Esophagus (tissue), 2 donors: ENCODE measurements around the gene OR1F1. TPM values are rescaled to one million over a fixed set of nuclear protein-coding genes. Genes with fewer than 3 reads are reported as not detected.
"Not testable (repeated sequence)": the region's sequence is repeated elsewhere in the genome, so short reads cannot be mapped to it uniquely, and the experiment has no call there.

Experiments used
- H3K27ac ChIP-seq, 2 donors: one replicate each; pipeline ENCODE4 v1.5.1; 2013; ENCODE audit warnings: low read depth in 2 of 2, mild to moderate bottlenecking in 2 of 2, inconsistent platforms in 1 of 2, low read length in 1 of 2, moderate library complexity in 1 of 2
- H3K27me3 ChIP-seq, 2 donors: one replicate each; pipeline ENCODE4 v1.6.1; 2013; ENCODE audit warnings: low read length in 2 of 2, control low read depth in 1 of 2, mild to moderate bottlenecking in 1 of 2; ENCODE audit not compliant: insufficient read depth in 2 of 2, control insufficient read depth in 1 of 2
- H3K36me3 ChIP-seq, 2 donors: one replicate each; pipeline ENCODE4 v1.6.1; 2013; ENCODE audit warnings: low read length in 1 of 2; ENCODE audit not compliant: control insufficient read depth in 2 of 2, insufficient read depth in 2 of 2
- H3K4me1 ChIP-seq, 2 donors: one replicate each; pipeline ENCODE4 v1.6.1; 2013; ENCODE audit warnings: low read length in 1 of 2; ENCODE audit not compliant: control insufficient read depth in 2 of 2, insufficient read depth in 2 of 2
- H3K4me3 ChIP-seq, 2 donors: one replicate each; pipeline ENCODE4 v1.5.1; 2013; ENCODE audit warnings: low read length in 2 of 2, mild to moderate bottlenecking in 2 of 2, low read depth in 1 of 2, moderate library complexity in 1 of 2
- H3K9me3 ChIP-seq, 2 donors: one replicate each; pipeline ENCODE4 v1.6.1; 2013; ENCODE audit warnings: mild to moderate bottlenecking in 2 of 2, low read depth in 1 of 2, low read length in 1 of 2, moderate library complexity in 1 of 2; ENCODE audit not compliant: control insufficient read depth in 2 of 2, insufficient read depth in 1 of 2
- WGBS, 2 donors: extraction: QIAGEN DNeasy Blood & Tissue Kit; methylation state at CpG; one replicate each; pipeline ENCODE4 v1.1.7; 2013; 5-methylcytosine and 5-hydroxymethylcytosine counted together
- polyA plus RNA-seq, 2 donors: library from polyadenylated mRNA; stranded (reverse); fragments of 200-250 nt; gene quantifications; one replicate each; pipeline ENCODE4 v1.2.3, GENCODE V29; 2013
- donor health status: healthy with polysubstance abuse.
- donor health status: Bipolar disorder and iron deficiency.

Gene OR1F1
- polyA plus RNA-seq, 2 donors = not detected

GRCh38 chr16:3158510-3159314 is 29.3 kb upstream of the OR1F1 start:
- H3K4me3 ChIP-seq = peak overlapping the region; percentile 81 to 90
- no peaks in the 10 kb centered on the region for H3K27me3 ChIP-seq
- peak overlapping the region; percentile 84 to 92 for H3K27ac ChIP-seq
- peaks cover 0 to 5% of the 10 kb centered on the region in 2 donors for H3K9me3 ChIP-seq
- H3K36me3 ChIP-seq = no peaks in the 10 kb centered on the region
- H3K4me1 ChIP-seq = peaks cover 0 to 5% of the 10 kb centered on the region in 2 donors
- 2 to 3% methylated on average over 51 to 70 of the region's 70 CpGs for WGBS, 2 donors

- Histone ChIP-seq H3K4me1 (peaks cover 0 to 5% of the 10 kb centered on the region in 2 donors), H3K4me3 (no peak overlapping the region), H3K36me3 (no peaks in the 10 kb centered on the region), H3K9me3 (peaks cover 0 to 5% of the 10 kb centered on the region in 2 donors), H3K27ac (no peak overlapping the region), H3K27me3 (no peaks in the 10 kb centered on the region)
- WGBS, 2 donors = 76 to 88% methylated on average over 36 of the region's 36 CpGs
Observed at GRCh38 chr16:3161235-3162018, 26.6 kb upstream of the OR1F1 start.

- Histone ChIP-seq H3K9me3 (peaks cover 0 to 2% of the 10 kb centered on the region in 2 donors), H3K4me3 (no peak overlapping the region), H3K27ac (no peak overlapping the region), H3K4me1 (peaks cover 0 to 4% of the 10 kb centered on the region in 2 donors), H3K27me3 (no peaks in the 10 kb centered on the region), H3K36me3 (no peaks in the 10 kb centered on the region)
- 87 to 88% methylated on average over 37 of the region's 37 CpGs for WGBS, 2 donors
Observed at GRCh38 chr16:3164121-3164991, 23.6 kb upstream of the OR1F1 start.

GRCh38 chr16:3165111-3165822 is 22.7 kb upstream of the OR1F1 start:
- Histone ChIP-seq H3K27ac (no peak overlapping the region), H3K4me3 (no peak overlapping the region), H3K4me1 (peaks cover under 1 to 5% of the 10 kb centered on the region in 2 donors), H3K27me3 (no peaks in the 10 kb centered on the region), H3K36me3 (no peaks in the 10 kb centered on the region), H3K9me3 (peaks cover 0 to 2% of the 10 kb centered on the region in 2 donors)
- WGBS, 2 donors = 78 to 87% methylated on average over 12 of the region's 12 CpGs

- no peaks in the 10 kb centered on the region for H3K36me3 ChIP-seq
- peaks cover 0 to 2% of the 10 kb centered on the region in 2 donors for H3K9me3 ChIP-seq
- H3K4me1 ChIP-seq = peaks cover 6 to 11% of the 10 kb centered on the region in 2 donors
- peak overlapping the region in 1 of 2 donors; percentile 62 for H3K27ac ChIP-seq
- no peak overlapping the region for H3K4me3 ChIP-seq
- WGBS, 2 donors = 6 to 24% methylated on average over 1 of the region's 1 CpG
- H3K27me3 ChIP-seq = peaks cover 0 to 6% of the 10 kb centered on the region in 2 donors
Observed at GRCh38 chr16:3166505-3166886, 21.5 kb upstream of the OR1F1 start.

- not testable (repeated sequence) for H3K36me3 ChIP-seq, H3K9me3 ChIP-seq, H3K27ac ChIP-seq, H3K4me3 ChIP-seq
- H3K27me3 ChIP-seq = peaks cover 0 to 10% of the 10 kb centered on the region in 2 donors
- WGBS, 2 donors = 57 to 69% methylated on average over 7 of the region's 7 CpGs
- H3K4me1 ChIP-seq = peaks cover 6 to 14% of the 10 kb centered on the region in 2 donors
Observed at GRCh38 chr16:3168729-3169128, 19.3 kb upstream of the OR1F1 start.

- Histone ChIP-seq H3K27me3 (peaks cover 0 to 16% of the 10 kb centered on the region in 2 donors), H3K27ac (no peak overlapping the region), H3K9me3 (no peaks in the 10 kb centered on the region), H3K36me3 (no peaks in the 10 kb centered on the region), H3K4me1 (peaks cover 13 to 14% of the 10 kb centered on the region in 2 donors), H3K4me3 (peak overlapping the region in 1 of 2 donors; percentile 17)
- 3 to 4% methylated on average over 53 of the region's 53 CpGs for WGBS, 2 donors
Observed at GRCh38 chr16:3170440-3171180, 17.4 kb upstream of the OR1F1 start.

- Histone ChIP-seq H3K27me3 (peaks cover 0 to 16% of the 10 kb centered on the region in 2 donors), H3K27ac (no peak overlapping the region)
Observed at GRCh38 chr16:3171181-3171854, 16.7 kb upstream of the OR1F1 start.

More at GRCh38 chr16:3171181-3171854, 16.7 kb upstream of the OR1F1 start:
- 9 to 16% methylated on average over 34 to 35 of the region's 35 CpGs for WGBS, 2 donors
- peaks cover 13 to 14% of the 10 kb centered on the region in 2 donors for H3K4me1 ChIP-seq
- peak overlapping the region in 1 of 2 donors; percentile 17 for H3K4me3 ChIP-seq
- no peaks in the 10 kb centered on the region for H3K9me3 ChIP-seq
- H3K36me3 ChIP-seq = no peaks in the 10 kb centered on the region
